Hepatocyte (in vitro differentiated cells): ENCODE measurements around the gene ACRV1.

Source experiments
- EZH2 ChIP-seq: fragments of 200-600 bp; sonication (generic); IDR thresholded peaks from 2 replicates; pipeline ENCODE4 v1.6.1; 2016; ENCODE audit warnings: antibody characterized with exemption, mild to moderate bottlenecking, borderline replicate concordance
- EZH2phosphoT487 ChIP-seq: fragments of 200-600 bp; sonication (generic); IDR thresholded peaks from one replicate; pipeline ENCODE4 v1.6.1; 2018; ENCODE audit warnings: antibody characterized with exemption, mild to moderate bottlenecking, low read depth, moderate library complexity; ENCODE audit not compliant: unreplicated experiment, severe bottlenecking
- TF ChIP-seq, protein P1 (sequence below): fragments of 200-600 bp; sonication (generic); IDR thresholded peaks from 2 replicates; pipeline ENCODE4 v1.5.1; 2016; ENCODE audit warnings: antibody characterized with exemption, mild to moderate bottlenecking; ENCODE audit not compliant: poor library complexity

DNA sequence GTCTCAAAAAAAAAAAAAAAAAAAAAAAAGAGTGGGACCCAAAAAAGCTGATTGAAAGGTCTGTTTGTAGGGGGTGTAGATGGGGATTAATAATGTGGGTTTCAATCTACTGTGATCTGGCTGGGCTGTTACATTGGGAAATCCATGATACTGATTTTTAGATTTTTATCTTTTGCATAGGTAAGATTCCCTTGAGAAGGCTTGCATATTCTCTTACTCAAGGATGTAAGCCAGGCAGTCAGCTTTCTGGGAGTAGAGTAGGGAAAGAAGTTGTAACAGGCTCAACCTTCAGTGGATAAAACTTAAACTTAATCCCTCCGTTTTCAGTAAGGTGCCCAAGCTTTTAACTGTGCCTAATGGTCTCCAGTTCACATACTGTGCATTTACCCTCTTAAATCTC, 57.6 kb downstream of the ACRV1 start:
- TF ChIP-seq, protein P1, sequence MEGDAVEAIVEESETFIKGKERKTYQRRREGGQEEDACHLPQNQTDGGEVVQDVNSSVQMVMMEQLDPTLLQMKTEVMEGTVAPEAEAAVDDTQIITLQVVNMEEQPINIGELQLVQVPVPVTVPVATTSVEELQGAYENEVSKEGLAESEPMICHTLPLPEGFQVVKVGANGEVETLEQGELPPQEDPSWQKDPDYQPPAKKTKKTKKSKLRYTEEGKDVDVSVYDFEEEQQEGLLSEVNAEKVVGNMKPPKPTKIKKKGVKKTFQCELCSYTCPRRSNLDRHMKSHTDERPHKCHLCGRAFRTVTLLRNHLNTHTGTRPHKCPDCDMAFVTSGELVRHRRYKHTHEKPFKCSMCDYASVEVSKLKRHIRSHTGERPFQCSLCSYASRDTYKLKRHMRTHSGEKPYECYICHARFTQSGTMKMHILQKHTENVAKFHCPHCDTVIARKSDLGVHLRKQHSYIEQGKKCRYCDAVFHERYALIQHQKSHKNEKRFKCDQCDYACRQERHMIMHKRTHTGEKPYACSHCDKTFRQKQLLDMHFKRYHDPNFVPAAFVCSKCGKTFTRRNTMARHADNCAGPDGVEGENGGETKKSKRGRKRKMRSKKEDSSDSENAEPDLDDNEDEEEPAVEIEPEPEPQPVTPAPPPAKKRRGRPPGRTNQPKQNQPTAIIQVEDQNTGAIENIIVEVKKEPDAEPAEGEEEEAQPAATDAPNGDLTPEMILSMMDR: no peak
- TF ChIP-seq EZH2: no peak
- no peak for TF ChIP-seq EZH2phosphoT487
